MM.1S (cell line): ENCODE results near the gene ANKRD31.

Source experiments
- EZH2 ChIP-seq: fragments of 300-600 bp; sonication (generic); optimal IDR thresholded peaks from 2 replicates; pipeline ENCODE3; 2017; ENCODE audit warnings: low read depth, mild to moderate bottlenecking, antibody characterized with exemption, low read length, mixed read lengths
- EZH2phosphoT487 ChIP-seq: fragments of 300-600 bp; sonication (generic); IDR thresholded peaks from 2 replicates; pipeline ENCODE4 v1.6.1; 2018; ENCODE audit warnings: antibody characterized with exemption, low read length
- TF ChIP-seq, protein P1 (sequence below): fragments of 300-600 bp; sonication (generic); IDR thresholded peaks from 2 replicates; pipeline ENCODE4 v1.5.1; 2016; ENCODE audit warnings: antibody characterized with exemption, low read length, mixed read lengths

DNA sequence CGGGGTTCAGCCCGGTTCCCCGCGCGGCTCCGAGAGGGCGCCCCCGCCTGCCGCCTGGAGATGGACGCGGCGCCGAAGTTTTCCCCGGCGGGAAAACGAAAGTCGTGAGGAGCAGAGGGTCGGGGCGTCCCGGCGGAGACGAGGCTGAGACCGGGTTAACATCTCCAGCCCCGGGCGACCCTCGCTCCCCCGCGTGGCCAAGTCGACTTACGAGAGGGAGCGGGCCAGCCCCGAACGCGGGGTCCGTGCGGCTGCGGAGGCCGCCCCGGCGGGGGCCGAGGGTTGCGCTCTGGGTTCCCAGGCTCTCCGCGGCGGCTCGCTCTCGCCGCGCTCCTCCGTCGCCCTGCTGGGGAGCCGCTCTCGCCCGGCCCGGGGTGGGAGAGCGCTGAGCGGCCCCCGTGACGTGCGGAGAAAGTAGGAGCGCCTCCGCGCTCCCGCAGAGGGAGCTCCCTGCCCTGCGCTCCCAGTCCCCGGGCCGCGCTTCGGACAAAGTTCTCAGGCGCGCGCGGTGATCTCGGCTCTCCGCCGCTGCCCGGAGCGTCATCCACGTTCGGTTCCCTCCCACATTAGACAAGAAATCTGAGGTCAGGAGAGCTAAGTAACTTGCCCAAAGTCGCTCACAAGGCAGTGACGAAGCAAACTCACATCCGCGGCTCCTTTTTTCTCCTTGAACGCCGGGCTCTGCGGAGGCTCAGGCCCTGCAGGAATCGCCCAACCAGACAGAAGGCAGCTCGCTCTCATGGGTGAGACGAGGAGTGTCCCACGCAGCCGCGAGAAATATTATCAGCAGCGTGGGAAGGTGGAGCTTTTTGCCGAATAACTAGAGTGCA is 183.2 kb downstream of the ANKRD31 start:
- TF ChIP-seq, protein P1, sequence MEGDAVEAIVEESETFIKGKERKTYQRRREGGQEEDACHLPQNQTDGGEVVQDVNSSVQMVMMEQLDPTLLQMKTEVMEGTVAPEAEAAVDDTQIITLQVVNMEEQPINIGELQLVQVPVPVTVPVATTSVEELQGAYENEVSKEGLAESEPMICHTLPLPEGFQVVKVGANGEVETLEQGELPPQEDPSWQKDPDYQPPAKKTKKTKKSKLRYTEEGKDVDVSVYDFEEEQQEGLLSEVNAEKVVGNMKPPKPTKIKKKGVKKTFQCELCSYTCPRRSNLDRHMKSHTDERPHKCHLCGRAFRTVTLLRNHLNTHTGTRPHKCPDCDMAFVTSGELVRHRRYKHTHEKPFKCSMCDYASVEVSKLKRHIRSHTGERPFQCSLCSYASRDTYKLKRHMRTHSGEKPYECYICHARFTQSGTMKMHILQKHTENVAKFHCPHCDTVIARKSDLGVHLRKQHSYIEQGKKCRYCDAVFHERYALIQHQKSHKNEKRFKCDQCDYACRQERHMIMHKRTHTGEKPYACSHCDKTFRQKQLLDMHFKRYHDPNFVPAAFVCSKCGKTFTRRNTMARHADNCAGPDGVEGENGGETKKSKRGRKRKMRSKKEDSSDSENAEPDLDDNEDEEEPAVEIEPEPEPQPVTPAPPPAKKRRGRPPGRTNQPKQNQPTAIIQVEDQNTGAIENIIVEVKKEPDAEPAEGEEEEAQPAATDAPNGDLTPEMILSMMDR, result no peak
- no peak for TF ChIP-seq EZH2
- TF ChIP-seq EZH2phosphoT487, result no peak
